A375 (cell line): Measurements from ENCODE around the gene SLC66A3. TPM values are rescaled to one million over a fixed set of nuclear protein-coding genes. Genes with fewer than 3 reads are reported as not detected.

Experiments
- total RNA-seq: library from RNA; depleted of rRNA; stranded (reverse); fragments of >200 nt; shearing (Covaris generic); gene quantifications from 2 replicates; pipeline ENCODE4 v1.2.3, GENCODE V29; 2014; rRNA removed

The SLC66A3 gene
- total RNA-seq = 5.7 and 11.5 TPM in 2 replicates

DNA sequence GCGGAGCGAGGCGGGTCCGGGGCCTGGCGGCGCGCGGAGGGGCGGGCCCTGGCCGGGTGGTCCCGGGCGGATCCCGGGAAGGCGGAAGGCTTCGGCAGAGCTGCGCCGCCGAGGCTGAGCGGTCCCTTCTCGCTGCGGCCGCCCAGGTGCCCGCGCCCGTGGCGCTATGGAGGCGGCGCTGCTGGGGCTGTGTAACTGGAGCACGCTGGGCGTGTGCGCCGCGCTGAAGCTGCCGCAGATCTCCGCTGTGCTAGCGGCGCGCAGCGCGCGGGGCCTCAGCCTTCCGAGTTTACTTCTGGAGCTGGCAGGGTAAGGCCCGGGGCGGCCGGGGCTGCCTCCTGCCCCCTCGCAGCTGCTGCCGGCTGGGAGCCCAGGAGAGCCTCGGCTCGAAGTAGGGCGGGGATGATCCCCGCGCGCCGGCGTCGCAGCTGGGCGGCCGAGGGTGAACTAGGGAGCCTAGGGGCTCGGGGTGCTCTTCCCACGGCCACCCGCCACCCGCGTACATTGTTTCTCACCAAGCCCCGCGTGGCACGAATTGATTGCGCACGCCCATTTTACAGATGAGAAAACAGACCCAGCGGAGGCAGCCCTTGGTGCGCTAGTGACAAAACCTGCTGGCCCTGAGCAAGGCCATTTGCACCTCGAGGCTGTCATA is at the start of gene SLC66A3:
TSS of gene SLC66A3 (plus strand) at position 87 of the 655 bp plus-strand sequence. CDS start at position 167, 80 bp downstream.

Other genes starting within 250 kb of the SLC66A3 start
- gene KCNF1, start 243.5 kb upstream of the SLC66A3 start, total RNA-seq = not detected in 2 replicates
- gene ROCK2, start 189.2 kb downstream of the SLC66A3 start, total RNA-seq = 52.1 and 56.9 TPM in 2 replicates